Muscle layer of duodenum (tissue), 2 donors: Measurements from ENCODE around the gene GABRP.

Experiments
- H3K27ac ChIP-seq: one replicate; pipeline ENCODE4 v1.7.0; 2013; ENCODE audit warnings: mild to moderate bottlenecking, low read length
- H3K27me3 ChIP-seq: one replicate; pipeline ENCODE4 v1.7.0; 2013; ENCODE audit warnings: low read depth, mild to moderate bottlenecking, control low read depth, low read length
- H3K36me3 ChIP-seq, 2 donors: one replicate each; pipeline ENCODE4 v1.7.0; 2013; ENCODE audit warnings: low read length in 2 of 2, control low read depth in 1 of 2, mild to moderate bottlenecking in 1 of 2; ENCODE audit not compliant: insufficient read depth in 2 of 2, control insufficient read depth in 1 of 2
- H3K4me1 ChIP-seq, 2 donors: one replicate each; pipeline ENCODE4 v1.7.0; 2013; ENCODE audit warnings: low read length in 2 of 2, mild to moderate bottlenecking in 2 of 2, control low read depth in 1 of 2, moderate library complexity in 1 of 2; ENCODE audit not compliant: insufficient read depth in 2 of 2, control insufficient read depth in 1 of 2
- H3K4me3 ChIP-seq, 2 donors: one replicate each; pipeline ENCODE4 v1.7.0; 2013; ENCODE audit warnings: low read length in 2 of 2, low read depth in 1 of 2, mild to moderate bottlenecking in 1 of 2
- H3K9me3 ChIP-seq, 2 donors: one replicate each; pipeline ENCODE4 v1.7.0; 2013; ENCODE audit warnings: low read length in 2 of 2, control low read depth in 1 of 2, mild to moderate bottlenecking in 1 of 2; ENCODE audit not compliant: control insufficient read depth in 1 of 2
- donor health status: healthy.

GABRP gene

GRCh38 chr5:170863646-170864045, 80.1 kb downstream of the GABRP start:
- H3K27me3 ChIP-seq: no peaks in the 10 kb centered on the region
- no peaks in the 10 kb centered on the region for H3K36me3 ChIP-seq
- H3K4me3 ChIP-seq: no peak overlapping the region
- peaks cover 7 to 12% of the 10 kb centered on the region in 2 donors for H3K9me3 ChIP-seq
- no peak overlapping the region for H3K27ac ChIP-seq
- peaks cover 0 to 5% of the 10 kb centered on the region in 2 donors for H3K4me1 ChIP-seq
